IMR-90 (cell line): ENCODE measurements around the gene TULP4. TPM values are rescaled to one million over a fixed set of nuclear protein-coding genes. Genes with fewer than 3 reads are reported as not detected.

Experiments
- ATAC-seq: fragments of 200-7000 bp; cut with Tn5 transposase; 2 replicates; pipeline ENCODE4 v1.9.1; 2020; ENCODE audit warnings: low read depth, mild to moderate bottlenecking, moderate library complexity
- BruUV-seq: library from RNA; stranded (reverse); fragments of 400-500 nt; replicated peaks from 2 replicates; lab custom pipeline; 2021; lab: Mats Ljungman, UMichigan
- CTCF ChIA-PET: fragments of 300-600 bp; formaldehyde crosslinking; extraction: SDS; loops from one replicate; lab custom pipeline; 2021; ENCODE audit warnings: antibody characterized with exemption; lab: Yijun Ruan, JAX
- POLR2A ChIA-PET: fragments of 300-600 bp; sonication (Branson Sonifier 250); formaldehyde crosslinking; loops from one replicate; lab custom pipeline; 2022; ENCODE audit warnings: antibody characterized with exemption; ENCODE audit not compliant: unreplicated experiment; lab: Charles Lee
- DNase-seq: peaks from one replicate; pipeline ENCODE4 v3.0.0; 2013
- H2AFZ ChIP-seq: replicated peaks from 2 replicates; pipeline ENCODE3; 2013; ENCODE audit warnings: low read length, mild to moderate bottlenecking; ENCODE audit not compliant: poor library complexity
- H2AK5ac ChIP-seq: 2 replicates; pipeline ENCODE4 v1.6.1; 2013; ENCODE audit warnings: low read depth, low read length, inconsistent platforms
- H2AK9ac ChIP-seq: replicated peaks from 2 replicates; pipeline ENCODE3; 2013; ENCODE audit warnings: mild to moderate bottlenecking, low read depth, low read length, moderate library complexity; ENCODE audit not compliant: poor library complexity
- H2BK120ac ChIP-seq: 2 replicates; pipeline ENCODE4 v1.6.1; 2013; ENCODE audit warnings: low read depth, low read length, inconsistent platforms
- H2BK15ac ChIP-seq: 3 replicates; pipeline ENCODE4 v1.6.1; 2013; ENCODE audit warnings: low read depth, low read length, inconsistent platforms
- H2BK20ac ChIP-seq: 2 replicates; pipeline ENCODE4 v1.6.1; 2013; ENCODE audit warnings: low read depth, mild to moderate bottlenecking, inconsistent platforms, low read length, moderate library complexity
- H2BK5ac ChIP-seq: 2 replicates; pipeline ENCODE4 v1.6.1; 2013; ENCODE audit warnings: mild to moderate bottlenecking, low read depth, low read length, inconsistent platforms; ENCODE audit not compliant: poor library complexity, severe bottlenecking
- H3K14ac ChIP-seq: replicated peaks from 2 replicates; pipeline ENCODE4 v1.6.1; 2013; ENCODE audit warnings: low read depth, low read length, inconsistent platforms
- H3K18ac ChIP-seq: 2 replicates; pipeline ENCODE4 v1.6.1; 2013; ENCODE audit warnings: low read depth, low read length, control low read depth
- H3K23ac ChIP-seq: 2 replicates; pipeline ENCODE4 v1.6.1; 2013; ENCODE audit warnings: low read depth, low read length, inconsistent platforms
- H3K27ac ChIP-seq: 2 replicates; pipeline ENCODE4 v1.5.1; 2013; ENCODE audit warnings: mild to moderate bottlenecking, control low read depth, low read length; ENCODE audit not compliant: insufficient read depth
- H3K27me3 ChIP-seq: 2 replicates; pipeline ENCODE4 v1.6.1; 2013; ENCODE audit warnings: low read length; ENCODE audit not compliant: control insufficient read depth, insufficient read depth
- H3K36me3 ChIP-seq: 2 replicates; pipeline ENCODE4 v1.6.1; 2013; ENCODE audit warnings: low read length, mixed read lengths; ENCODE audit not compliant: control insufficient read depth, insufficient read depth
- H3K4ac ChIP-seq: 2 replicates; pipeline ENCODE4 v1.6.1; 2013; ENCODE audit warnings: low read depth, low read length, inconsistent platforms
- H3K4me1 ChIP-seq: 2 replicates; pipeline ENCODE4 v1.6.1; 2013; ENCODE audit warnings: low read length, mixed read lengths; ENCODE audit not compliant: control insufficient read depth, insufficient read depth
- H3K4me2 ChIP-seq: 2 replicates; pipeline ENCODE4 v1.6.1; 2013; ENCODE audit warnings: low read depth, mild to moderate bottlenecking, control low read depth, low read length, moderate library complexity
- H3K4me3 ChIP-seq: 2 replicates; pipeline ENCODE4 v1.5.1; 2013; ENCODE audit warnings: low read depth, mild to moderate bottlenecking, control low read depth, low read length, moderate library complexity; ENCODE audit not compliant: insufficient read depth
- H3K56ac ChIP-seq: 2 replicates; pipeline ENCODE4 v1.6.1; 2013; ENCODE audit warnings: low read length, inconsistent platforms; ENCODE audit not compliant: insufficient read depth; ENCODE audit errors: extremely low read depth
- H3K79me1 ChIP-seq, 2 experiments: 2 replicates each; pipeline ENCODE4 v1.6.1; 2013; ENCODE audit warnings: low read length in 2 of 2, inconsistent platforms in 1 of 2, low read depth in 1 of 2
- H3K9ac ChIP-seq: 2 replicates; pipeline ENCODE4 v1.6.1; 2013; ENCODE audit warnings: low read depth, low read length, control low read depth
- H3K9me1 ChIP-seq: 2 replicates; pipeline ENCODE4 v1.6.1; 2013; ENCODE audit warnings: low read length, inconsistent platforms; ENCODE audit not compliant: insufficient read depth
- H3K9me3 ChIP-seq: 2 replicates; pipeline ENCODE4 v1.6.1; 2013; ENCODE audit warnings: low read length; ENCODE audit not compliant: control insufficient read depth, insufficient read depth
- H4K20me1 ChIP-seq: 2 replicates; pipeline ENCODE4 v1.6.1; 2013; ENCODE audit warnings: low read length, inconsistent platforms; ENCODE audit not compliant: insufficient read depth
- H4K5ac ChIP-seq: 2 replicates; pipeline ENCODE4 v1.6.1; 2013; ENCODE audit warnings: mild to moderate bottlenecking, low read depth, low read length, control low read depth
- H4K8ac ChIP-seq, 2 experiments: 2 replicates each; pipeline ENCODE4 v1.6.1; 2013; ENCODE audit warnings: low read depth in 2 of 2, low read length in 2 of 2, control low read depth in 1 of 2, inconsistent platforms in 1 of 2
- H4K91ac ChIP-seq: 2 replicates; pipeline ENCODE4 v1.6.1; 2013; ENCODE audit warnings: low read depth, low read length, inconsistent platforms; ENCODE audit not compliant: insufficient read depth
- BHLHE40 ChIP-seq: fragments of 150-350 bp; IDR thresholded peaks from 2 replicates; pipeline ENCODE4 v1.6.1; 2016; ENCODE audit warnings: mild to moderate bottlenecking, low read depth, low read length
- CEBPB ChIP-seq: IDR thresholded peaks from 2 replicates; pipeline ENCODE4 v1.6.1; 2012; ENCODE audit warnings: low read depth, low read length, improper control_type of control experiment
- CHD1 ChIP-seq: IDR thresholded peaks from 2 replicates; pipeline ENCODE4 v1.6.1; 2012; ENCODE audit warnings: low read depth, low read length, improper control_type of control experiment
- CTCF ChIP-seq: conservative IDR thresholded peaks from 2 replicates; pipeline ENCODE4 v1.5.1; 2012; ENCODE audit warnings: mild to moderate bottlenecking, low read depth, low read length, improper control_type of control experiment
- ELK1 ChIP-seq: fragments of 150-350 bp; IDR thresholded peaks from 2 replicates; pipeline ENCODE4 v1.6.1; 2016; ENCODE audit warnings: low read depth, mild to moderate bottlenecking, low read length, moderate library complexity, borderline replicate concordance
- FOS ChIP-seq: fragments of 150-350 bp; IDR thresholded peaks from 2 replicates; pipeline ENCODE4 v1.6.1; 2016; ENCODE audit warnings: low read depth, low read length
- MAFK ChIP-seq: IDR thresholded peaks from 2 replicates; pipeline ENCODE4 v1.6.1; 2012; ENCODE audit warnings: low read depth, low read length, improper control_type of control experiment
- MXI1 ChIP-seq: IDR thresholded peaks from 2 replicates; pipeline ENCODE4 v1.6.1; 2012; ENCODE audit warnings: low read depth, mild to moderate bottlenecking, low read length, moderate library complexity, borderline replicate concordance
- NFE2L2 ChIP-seq: fragments of 150-350 bp; IDR thresholded peaks from 2 replicates; pipeline ENCODE4 v1.6.1; 2016; ENCODE audit warnings: low read depth, mild to moderate bottlenecking, low read length
- POLR2A ChIP-seq: IDR thresholded peaks from 2 replicates; pipeline ENCODE4 v1.6.1; 2012; ENCODE audit warnings: mild to moderate bottlenecking, low read depth, low read length
- RAD21 ChIP-seq: IDR thresholded peaks from 2 replicates; pipeline ENCODE4 v1.6.1; 2012; ENCODE audit warnings: low read length, improper control_type of control experiment
- RCOR1 ChIP-seq: IDR thresholded peaks from 2 replicates; pipeline ENCODE4 v1.6.1; 2012; ENCODE audit warnings: mild to moderate bottlenecking, low read length, improper control_type of control experiment; ENCODE audit not compliant: insufficient replicate concordance
- RFX5 ChIP-seq: IDR thresholded peaks from 2 replicates; pipeline ENCODE4 v1.8.0; 2012; ENCODE audit warnings: low read depth, mild to moderate bottlenecking, low read length, moderate library complexity
- SMC3 ChIP-seq: fragments of 150-350 bp; IDR thresholded peaks from 2 replicates; pipeline ENCODE4 v1.6.1; 2016; ENCODE audit warnings: low read depth, mild to moderate bottlenecking, antibody characterized with exemption, low read length, moderate library complexity
- USF2 ChIP-seq: fragments of 150-350 bp; IDR thresholded peaks from 2 replicates; pipeline ENCODE4 v1.6.1; 2017; ENCODE audit warnings: mild to moderate bottlenecking, antibody characterized with exemption, low read length, low read depth
- WGBS, 2 experiments: methylation state at CpG; one replicate each; pipeline versions ENCODE4 v1.1.5 to v1.1.7; 2013; ENCODE audit warnings: missing lambda C conversion rate in 2 of 2; ENCODE audit not compliant: insufficient read length in 1 of 2; ENCODE audit errors: extremely low coverage in 2 of 2; 5-methylcytosine and 5-hydroxymethylcytosine counted together
- dilution Hi-C: fragments of 300-500 bp; cut with HindIII; formaldehyde crosslinking; loops from one replicate; pipeline ENCODE4 v1.14.3; 2018; ENCODE audit warnings: low sequenced_read_pairs; ENCODE audit not compliant: unreplicated experiment
- in situ Hi-C: fragments of 300-500 bp; cut with MboI; formaldehyde crosslinking; loops from 3 replicates; pipeline ENCODE4 v1.14.3; 2019; ENCODE audit warnings: low sequenced_read_pairs, inconsistent platforms, mixed read lengths
- intact Hi-C: fragments of 100-400 bp; cut with micrococcal nuclease; formaldehyde crosslinking; loops from 2 replicates; pipeline ENCODE4 v1.10.0; 2022
- polyA plus RNA-seq, 3 experiments: library from polyadenylated mRNA; depleted of rRNA; stranded (reverse); fragments of >200 nt; gene quantifications; 2 replicates each; pipeline ENCODE4 v1.2.3, GENCODE V29; 2012; ENCODE audit warnings: low replicate concordance in 1 of 3
- total RNA-seq: library from RNA; depleted of rRNA; stranded (reverse); fragments of >200 nt; gene quantifications from 2 replicates; pipeline ENCODE4 v1.2.3, GENCODE V29; 2012

Gene TULP4
- total and polyA plus RNA-seq, 2 of the 4 experiments (the other 2 are of a cell fraction) = 8.1 to 30.6 TPM

GRCh38 chr6:158285656-158286021, 26.6 kb upstream of the TULP4 start:
- Histone ChIP-seq H3K14ac (peak overlapping the region; percentile 10; the same call in 1 of the 2 replicates), H2BK15ac (peak overlapping the region; percentile 59; the same call in 1 of the 3 replicates), H3K27ac (peak overlapping the region; percentile 78; the same call in 1 of the 2 replicates), H3K56ac (no peak overlapping the region), H2BK5ac (peak overlapping the region; percentile 8), H3K4me2 (no peak overlapping the region), H3K4ac (peak overlapping the region; percentile 46; the same call in 1 of the 2 replicates), H3K36me3 (no peaks in the 10 kb centered on the region), H3K27me3 (no peaks in the 10 kb centered on the region), H2AK5ac (peak overlapping the region; percentile 33), H3K9ac (no peak overlapping the region), H3K23ac (no peak overlapping the region), H2BK120ac (0 out of 2 replicates have a peak overlapping the region, but pooled peaks have one; percentile 61), H4K5ac (peak overlapping the region; percentile 92), H3K9me3 (no peaks in the 10 kb centered on the region), H3K79me1 (peaks cover 17 to 41% of the 10 kb centered on the region in 2 experiments; a peak in 3 of 4 replicates), H3K9me1 (peaks cover 5% of the 10 kb centered on the region), H4K8ac (peak overlapping the region in 1 of 2 experiments; percentile 1; a peak in 2 of 4 replicates), H2AK9ac (no peak overlapping the region), H2AFZ (no peak overlapping the region), H4K91ac (no peak overlapping the region), H3K4me1 (peaks cover 12% of the 10 kb centered on the region), H4K20me1 (peaks cover 6% of the 10 kb centered on the region), H2BK20ac (peak overlapping the region; percentile 40; the same call in 1 of the 2 replicates), H3K4me3 (no peak overlapping the region), H3K18ac (peak overlapping the region; percentile 40; the same call in 1 of the 2 replicates)
- CTCF ChIA-PET = no interaction called here
- BruUV-seq = no TSS peak
- no CpG with 5 or more reads among the region's 5 CpGs for WGBS, 2 experiments
- DNase-seq (no peak), ATAC-seq (no peak)
- intact Hi-C loops (loop anchor here (2.0 kb wide), 1 partner anchor 53 kb away; no protein-coding TSS in a partner anchor), dilution Hi-C loops (no loop called here), in situ Hi-C loops (no loop called here)
- POLR2A ChIA-PET = no interaction called here
- TF ChIP-seq BHLHE40 (no peak), ELK1 (no peak), RCOR1 (no peak), RFX5 (no peak), CHD1 (no peak), CEBPB (no peak), MXI1 (no peak), POLR2A (no peak), NFE2L2 (no peak), SMC3 (no peak), USF2 (no peak), RAD21 (no peak), CTCF (no peak), MAFK (no peak), FOS (no peak)
